Measurements from ENCODE around the gene KDF1.
A peak's percentile ranks its signal among the peaks of the same experiment; 100 is the strongest.
"Not testable (repeated sequence)": the region's sequence is repeated elsewhere in the genome, so short reads cannot be mapped to it uniquely, and the experiment has no call there.

The KDF1 gene

GRCh38 chr1:26993237-26994019 is 33.2 kb upstream of the KDF1 start, which contains the start of gene TRNP1:
Gene TRNP1, plus strand, starts transcription at chr1:26993692. Its CDS starts 95 bp downstream, at chr1:26993787.
- peak; percentile 79 for DNase-seq

GRCh38 chr1:26991310-26992116 is 31.2 kb upstream of the KDF1 start:
- DNase-seq, result peak; percentile 32

- not testable (repeated sequence) for DNase-seq
These were observed 29.3 kb upstream of the KDF1 start for GRCh38 chr1:26989403-26990109.

- DNase-seq, result no peak
These were observed 26.4 kb upstream of the KDF1 start for GRCh38 chr1:26986658-26987057.

GRCh38 chr1:26984291-26984690 is 24.0 kb upstream of the KDF1 start:
- DNase-seq, result no peak

GRCh38 chr1:26983863-26984262 is 23.6 kb upstream of the KDF1 start:
- no peak for DNase-seq

GRCh38 chr1:26981146-26981846 is 21.0 kb upstream of the KDF1 start:
- DNase-seq, result no peak

- no peak for DNase-seq
These were observed 18.6 kb upstream of the KDF1 start for GRCh38 chr1:26978901-26979300.

GRCh38 chr1:26976621-26977510 is 16.6 kb upstream of the KDF1 start:
- no peak for DNase-seq

GRCh38 chr1:26972821-26973220 is 12.6 kb upstream of the KDF1 start:
- DNase-seq, result no peak

GRCh38 chr1:26972390-26972789 is 12.1 kb upstream of the KDF1 start:
- DNase-seq, result no peak

- no peak for DNase-seq
These were observed 11.3 kb upstream of the KDF1 start for GRCh38 chr1:26971590-26971989.

- no peak for DNase-seq
These were observed 10.5 kb upstream of the KDF1 start for GRCh38 chr1:26970810-26971209.

- DNase-seq, result no peak
These were observed 5.4 kb upstream of the KDF1 start for GRCh38 chr1:26965628-26966027.

GRCh38 chr1:26965213-26965612 is 4.9 kb upstream of the KDF1 start:
- DNase-seq, result no peak

GRCh38 chr1:26961826-26962225 is 1.6 kb upstream of the KDF1 start:
- DNase-seq, result no peak

- DNase-seq, result no peak
These were observed 328 bp upstream of the KDF1 start for GRCh38 chr1:26960625-26960966.

GRCh38 chr1:26959270-26959669 is 998 bp downstream of the KDF1 start:
- DNase-seq, result no peak

GRCh38 chr1:26957306-26957705 is 3.0 kb downstream of the KDF1 start:
- DNase-seq, result no peak

- no peak for DNase-seq
These were observed 3.9 kb downstream of the KDF1 start for GRCh38 chr1:26956321-26956720.

- no peak for DNase-seq
These were observed 6.9 kb downstream of the KDF1 start for GRCh38 chr1:26953374-26953773.

Measured in stimulated activated CD8-positive, alpha-beta memory T cell treated with anti-CD3 and anti-CD28 coated beads, Interleukin-4, amount 100 ng/mL, for 48 hours (primary cell).